CD4-positive, alpha-beta T cell treated with Interleukin-15 for 4 hours (primary cell): ENCODE measurements around the gene LBX2.
"Not testable (repeated sequence)": the region's sequence is repeated elsewhere in the genome, so short reads cannot be mapped to it uniquely, and the experiment has no call there.

ENCODE experiments used
- DNase-seq: peaks from one replicate; pipeline ENCODE4 v3.0.0-alpha.2; 2020; ENCODE audit warnings: low spot score

The LBX2 gene

DNA sequence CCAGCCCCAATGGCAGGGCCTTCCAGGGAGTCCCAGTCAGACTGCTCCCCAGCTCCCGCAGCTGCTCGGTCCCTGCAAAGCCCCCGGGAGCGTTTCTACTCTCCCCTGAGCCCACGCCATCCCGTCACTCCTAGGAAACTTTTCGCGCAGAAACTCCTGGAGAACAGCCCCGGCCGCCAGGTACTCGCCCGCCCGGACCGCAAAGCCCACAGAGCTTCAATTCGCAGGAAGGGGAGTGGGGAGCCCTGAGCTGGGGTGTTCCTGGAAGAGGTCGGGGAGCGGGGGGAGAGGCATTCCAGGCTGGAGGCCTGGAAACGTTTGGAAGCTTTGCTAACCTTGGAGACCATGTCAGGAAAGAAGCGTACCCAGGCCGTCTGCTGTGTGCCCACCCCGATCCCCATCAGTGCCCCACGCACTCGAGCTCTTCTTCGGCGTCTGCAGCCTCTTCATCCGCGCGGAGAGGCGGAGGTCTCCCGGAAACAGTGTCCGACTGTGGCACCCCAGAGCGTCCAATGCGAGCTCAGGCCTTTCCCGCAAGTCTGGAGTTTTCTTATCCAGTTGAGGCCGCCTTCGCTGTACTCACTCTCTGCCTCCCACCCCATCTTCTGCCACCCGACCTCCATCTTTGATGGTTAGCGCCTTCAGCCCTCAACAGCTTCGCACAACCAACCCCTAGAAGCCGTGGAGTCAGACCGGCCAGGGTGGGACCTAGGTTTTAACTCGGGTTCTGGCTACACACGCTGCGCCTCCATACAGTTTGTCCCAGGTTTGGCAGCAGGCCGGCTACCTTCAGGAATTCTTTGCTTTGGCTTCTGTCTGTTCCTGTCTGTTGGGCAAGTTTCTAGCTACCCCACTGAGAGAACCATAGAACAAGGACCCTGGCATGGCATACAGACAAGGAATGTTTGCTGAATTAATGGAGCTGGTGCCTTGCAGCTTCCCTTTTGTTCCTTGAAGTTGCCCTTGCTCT, 4.4 kb upstream of the LBX2 start:
- no peak for DNase-seq

- DNase-seq: peak; percentile 56
Measured at GRCh38 chr2:74502720-74503505, 3.5 kb upstream of the LBX2 start.

GRCh38 chr2:74502147-74502719, 2.8 kb upstream of the LBX2 start:
- DNase-seq: no peak

- DNase-seq: no peak
Measured at GRCh38 chr2:74501335-74502071, 2.1 kb upstream of the LBX2 start.

- no peak for DNase-seq
Measured at GRCh38 chr2:74500578-74500946, 1.2 kb upstream of the LBX2 start.

GRCh38 chr2:74499940-74500577, 656 bp upstream of the LBX2 start:
- no peak for DNase-seq

DNA sequence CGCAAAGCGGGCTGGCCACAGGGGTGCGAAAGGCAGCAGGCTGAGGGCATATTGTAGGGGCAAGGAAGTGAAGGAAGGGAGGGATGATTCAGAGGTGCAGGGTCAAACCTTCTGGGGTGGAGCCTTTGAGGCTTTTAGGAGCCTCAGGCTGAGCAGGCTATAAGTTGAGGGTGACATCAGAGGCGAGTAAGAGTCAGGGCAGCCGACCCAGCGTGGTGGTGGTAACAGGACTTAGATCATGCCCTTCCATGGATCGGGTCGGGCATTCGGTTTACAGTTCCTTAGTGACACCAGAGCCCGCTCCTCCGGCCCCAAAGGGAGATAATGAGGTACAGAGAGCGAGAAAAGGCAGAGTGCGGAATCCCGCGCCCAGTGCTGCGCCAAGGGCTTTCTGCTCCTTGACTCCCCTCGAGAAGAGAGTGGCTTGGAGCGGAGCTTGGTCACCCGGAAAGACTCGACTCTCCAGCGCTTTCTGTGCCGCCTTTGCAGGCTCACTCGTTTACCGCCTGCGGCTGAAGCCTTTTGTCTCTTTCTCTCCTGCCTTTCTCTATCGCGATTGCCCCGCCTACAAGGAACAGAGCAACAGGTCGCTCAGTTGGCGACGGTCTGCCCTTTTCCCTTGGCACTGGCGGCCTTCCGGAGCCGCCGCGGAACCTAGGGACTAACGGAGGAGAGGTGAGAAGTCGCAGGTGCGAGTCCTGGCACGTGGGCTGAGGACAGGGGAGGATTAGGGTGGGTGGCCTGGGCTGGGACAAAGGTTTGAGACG, 720 bp downstream of the LBX2 start:
- DNase-seq: peak; percentile 45

DNA sequence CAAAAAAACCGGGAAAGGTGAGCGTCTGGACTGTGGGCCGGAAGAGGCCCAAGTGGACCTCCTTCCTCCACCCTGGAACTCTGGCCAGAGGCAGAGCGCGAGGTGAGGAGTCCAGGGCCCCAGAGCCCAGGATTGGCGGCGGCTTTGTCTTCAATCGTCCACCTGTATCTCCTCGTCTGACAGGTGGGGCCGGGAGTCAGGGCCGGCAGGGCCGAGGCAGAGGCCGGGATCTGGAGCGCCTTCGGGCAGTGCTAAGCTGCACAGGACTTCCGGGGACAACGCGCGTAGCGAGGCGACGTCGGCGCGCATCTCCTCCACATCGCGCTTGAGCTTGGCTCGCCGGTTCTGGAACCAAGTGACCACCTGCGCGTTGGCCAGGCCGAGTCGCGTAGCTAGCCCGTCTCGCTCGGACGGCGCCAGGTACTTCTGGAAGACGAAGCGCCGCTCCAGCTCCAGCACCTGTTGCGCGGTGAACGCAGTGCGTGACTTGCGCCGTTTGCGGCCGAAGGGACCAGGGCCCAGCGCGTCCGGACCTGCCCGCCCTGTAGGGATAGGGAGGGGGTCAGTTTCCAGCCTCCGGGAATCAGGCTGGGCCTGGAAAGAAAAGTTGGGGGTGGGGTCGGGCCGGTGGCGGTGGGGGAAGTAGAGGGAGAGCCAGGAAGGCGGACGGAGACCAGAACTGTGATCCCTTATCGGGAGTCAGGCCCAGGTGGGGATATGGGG, 1.5 kb downstream of the LBX2 start:
- no peak for DNase-seq

- no peak for DNase-seq
Measured at GRCh38 chr2:74496997-74497776, 2.2 kb downstream of the LBX2 start.

- DNase-seq: no peak
Measured at GRCh38 chr2:74495440-74495839, 4.0 kb downstream of the LBX2 start.

DNA sequence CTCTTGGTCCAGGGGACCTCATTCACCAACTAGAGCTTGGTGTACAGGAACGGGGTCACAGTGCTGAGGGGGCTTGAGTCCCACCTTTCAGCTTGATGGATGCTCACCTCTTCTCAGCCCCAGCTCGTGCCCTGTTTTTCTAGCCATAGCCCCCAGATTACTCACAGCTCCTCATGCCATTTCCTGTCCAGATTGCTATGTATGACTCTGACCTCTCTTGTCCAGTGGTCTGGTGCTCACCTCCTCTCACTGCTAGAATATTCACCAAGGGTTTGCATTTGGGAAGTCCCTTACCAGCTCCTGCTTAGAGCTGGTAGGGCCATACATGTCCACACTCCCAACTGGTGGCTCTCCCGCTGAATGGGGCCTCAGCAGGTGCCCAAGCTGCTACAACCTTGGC, 5.9 kb downstream of the LBX2 start:
- no peak for DNase-seq

DNA sequence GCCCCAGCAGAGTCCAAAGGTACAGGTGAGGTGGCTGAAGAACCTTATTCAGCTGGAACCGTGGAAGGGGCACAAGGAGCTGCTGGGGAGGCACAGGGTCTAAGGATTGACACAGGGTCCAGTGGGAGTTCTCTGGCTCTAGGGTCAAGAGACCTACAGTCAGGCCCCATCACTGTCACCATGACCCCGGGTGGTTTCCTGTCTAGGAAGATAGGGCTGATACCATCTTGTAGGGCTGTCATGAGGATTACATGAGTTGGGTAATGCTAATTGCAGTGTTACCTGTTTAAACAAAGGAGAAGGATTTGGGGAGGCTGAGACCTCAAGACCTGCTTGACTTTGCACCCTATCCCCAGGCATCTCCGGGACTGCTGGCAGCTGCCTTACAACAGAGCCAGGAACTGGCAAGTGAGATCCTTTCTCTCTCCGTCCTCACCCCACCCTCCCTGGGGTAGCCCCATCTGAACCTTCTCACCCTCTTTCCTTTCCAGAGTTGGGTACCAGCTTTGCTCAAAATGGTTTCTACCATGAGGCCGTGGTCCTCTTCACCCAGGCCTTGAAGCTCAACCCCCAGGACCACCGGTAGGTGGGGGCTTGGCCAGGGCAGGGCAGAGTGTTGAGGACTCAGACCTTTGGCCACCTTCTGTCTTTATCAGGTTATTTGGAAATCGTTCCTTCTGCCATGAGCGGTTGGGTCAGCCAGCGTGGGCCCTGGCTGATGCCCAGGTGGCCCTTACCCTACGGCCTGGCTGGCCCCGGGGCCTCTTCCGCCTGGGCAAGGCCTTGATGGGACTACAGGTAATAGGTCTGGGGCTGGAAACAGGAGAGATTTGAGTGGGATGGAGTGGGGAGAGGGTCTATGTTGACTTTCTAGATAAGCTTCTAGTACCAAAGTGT, 7.5 kb downstream of the LBX2 start:
- no peak for DNase-seq

GRCh38 chr2:74489906-74490305, 9.5 kb downstream of the LBX2 start:
- no peak for DNase-seq

- no peak for DNase-seq
Measured at GRCh38 chr2:74488643-74489481, 10.5 kb downstream of the LBX2 start.

- no peak for DNase-seq
Measured at GRCh38 chr2:74486141-74486540, 13.3 kb downstream of the LBX2 start.

DNA sequence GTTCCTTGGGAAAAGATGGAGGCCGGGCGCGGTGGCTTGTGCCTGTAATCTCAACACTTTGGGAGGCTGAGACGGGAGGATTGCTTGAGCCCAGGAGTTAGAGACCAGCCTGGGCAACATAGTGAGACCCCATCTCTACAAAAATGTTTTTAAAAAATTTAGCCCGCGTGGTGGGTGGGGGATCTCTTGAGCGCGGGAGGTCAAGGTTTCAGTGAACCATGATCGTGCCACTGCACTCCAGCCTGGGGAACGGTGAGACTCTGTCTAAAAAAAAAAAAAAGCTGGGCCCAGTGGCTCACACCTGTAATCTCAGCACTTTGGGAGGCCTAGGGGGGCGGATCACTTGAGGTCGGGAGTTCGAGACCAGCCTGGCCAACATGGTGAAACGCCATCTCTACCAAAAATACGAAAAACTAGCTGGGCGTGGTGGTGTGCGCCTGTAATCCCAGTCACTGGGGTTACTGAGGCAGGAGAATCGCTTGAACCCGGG, 15.7 kb downstream of the LBX2 start:
- DNase-seq: not testable (repeated sequence)
